HepG2 (cell line): ENCODE data around the gene C11orf68. TPM values are rescaled to one million over a fixed set of nuclear protein-coding genes. Genes with fewer than 3 reads are reported as not detected.
A peak's percentile ranks its signal among the peaks of the same experiment; 100 is the strongest.

Source experiments
- CREBL2 ChIP-seq: sonication (generic); formaldehyde crosslinking; IDR thresholded peaks from 2 replicates; pipeline ENCODE4 v1.8.1; 2023; ENCODE audit warnings: missing genetic modification reagents, mild to moderate bottlenecking, borderline replicate concordance
- DMTF1 ChIP-seq: sonication (generic); formaldehyde crosslinking; IDR thresholded peaks from 2 replicates; pipeline ENCODE4 v1.4.0; 2020; ENCODE audit warnings: mild to moderate bottlenecking, missing genetic modification reagents
- FOXP4 ChIP-seq: sonication (generic); formaldehyde crosslinking; IDR thresholded peaks from 2 replicates; pipeline ENCODE4 v1.4.0; 2020; ENCODE audit warnings: missing genetic modification reagents
- HCFC1 ChIP-seq: fragments of 150-350 bp; IDR thresholded peaks from 2 replicates; pipeline ENCODE4 v1.6.1; 2014; ENCODE audit warnings: low read depth, low read length
- HOXA7 ChIP-seq: sonication (generic); formaldehyde crosslinking; IDR thresholded peaks from 2 replicates; pipeline ENCODE4 v1.8.1; 2022; ENCODE audit warnings: mild to moderate bottlenecking, missing genetic modification reagents, moderate library complexity
- MXD3 ChIP-seq: IDR thresholded peaks from 2 replicates; pipeline ENCODE4 v1.6.1; 2016; ENCODE audit warnings: mild to moderate bottlenecking, missing biosample characterization, missing genetic modification reagents
- NRL ChIP-seq: sonication (generic); formaldehyde crosslinking; IDR thresholded peaks from 2 replicates; pipeline ENCODE4 v1.5.0; 2020; ENCODE audit warnings: missing genetic modification reagents, mild to moderate bottlenecking, moderate library complexity, borderline replicate concordance
- TFE3 ChIP-seq: IDR thresholded peaks from 2 replicates; pipeline ENCODE4 v1.6.1; 2016
- ZNF12 ChIP-seq: sonication (generic); formaldehyde crosslinking; IDR thresholded peaks from 2 replicates; pipeline ENCODE4 v1.5.0; 2020; ENCODE audit warnings: missing genetic modification reagents
- ZNF407 ChIP-seq: sonication (generic); formaldehyde crosslinking; IDR thresholded peaks from one replicate; pipeline ENCODE4 v1.5.1; 2020; ENCODE audit warnings: mild to moderate bottlenecking, missing genetic modification reagents; ENCODE audit errors: not compliant biosample characterization
- ZNF644 ChIP-seq: IDR thresholded peaks from 2 replicates; pipeline ENCODE4 v1.6.1; 2016; ENCODE audit warnings: low read depth
- ZNF747 ChIP-seq: sonication (generic); formaldehyde crosslinking; IDR thresholded peaks from 2 replicates; pipeline ENCODE4 v1.8.1; 2023; ENCODE audit warnings: missing genetic modification reagents, mild to moderate bottlenecking, borderline replicate concordance
- polyA plus RNA-seq, 8 experiments: library from polyadenylated mRNA; depleted of rRNA in 3 of 8; stranded (reverse) in 7 of 8; unstranded in 1 of 8; fragments of >200 nt; fragmentation: Illumina TruSeq in 4 of 8; extraction: Trizol in 4 of 8; gene quantifications; 2 replicates each; pipeline versions ENCODE4 v1.2.1 to v1.2.3, GENCODE V29; 2011 to 2016; ENCODE audit warnings: low read depth in 4 of 8, missing spikeins in 1 of 8, mixed read lengths in 1 of 8; ENCODE audit not compliant: insufficient read depth in 1 of 8
- total RNA-seq, 5 experiments: library from RNA; depleted of rRNA; stranded (reverse); fragments of >200 nt; fragmentation: Illumina TruSeq; extraction: Trizol; gene quantifications; 2 replicates each; pipeline ENCODE4 v1.2.3, GENCODE V29; 2016; ENCODE audit warnings: low read depth in 1 of 5

The C11orf68 gene
- total and polyA plus RNA-seq, 2 of the 13 experiments (the other 11 are each of a cell fraction or from before 2014, with no cell fraction given) = 8.4 to 28.3 TPM

- no peak for TF ChIP-seq DMTF1
- TF ChIP-seq NRL (CRISPR knock-in tag) = no peak; the same call in 1 of the 2 replicates
- TF ChIP-seq MXD3 (CRISPR knock-in tag) = 0 out of 2 replicates have a peak, but pooled peaks have one; percentile 40
- TF ChIP-seq ZNF407 = no peak
- TF ChIP-seq FOXP4 = no peak; the same call in 1 of the 2 replicates
- no peak for TF ChIP-seq ZNF747 (CRISPR knock-in tag)
- TF ChIP-seq CREBL2 = peak; percentile 45; the same call in 1 of the 2 replicates
- TF ChIP-seq HCFC1 = no peak
- no peak; the same call in 1 of the 2 replicates for TF ChIP-seq TFE3
- no peak for TF ChIP-seq ZNF12 (CRISPR knock-in tag)
- TF ChIP-seq ZNF644 = no peak
- TF ChIP-seq HOXA7 = no peak
Observed at GRCh38 chr11:65891219-65892136, 27.4 kb downstream of the C11orf68 start (continued).
